ENCODE measurements around the gene PTAR1.

DNA sequence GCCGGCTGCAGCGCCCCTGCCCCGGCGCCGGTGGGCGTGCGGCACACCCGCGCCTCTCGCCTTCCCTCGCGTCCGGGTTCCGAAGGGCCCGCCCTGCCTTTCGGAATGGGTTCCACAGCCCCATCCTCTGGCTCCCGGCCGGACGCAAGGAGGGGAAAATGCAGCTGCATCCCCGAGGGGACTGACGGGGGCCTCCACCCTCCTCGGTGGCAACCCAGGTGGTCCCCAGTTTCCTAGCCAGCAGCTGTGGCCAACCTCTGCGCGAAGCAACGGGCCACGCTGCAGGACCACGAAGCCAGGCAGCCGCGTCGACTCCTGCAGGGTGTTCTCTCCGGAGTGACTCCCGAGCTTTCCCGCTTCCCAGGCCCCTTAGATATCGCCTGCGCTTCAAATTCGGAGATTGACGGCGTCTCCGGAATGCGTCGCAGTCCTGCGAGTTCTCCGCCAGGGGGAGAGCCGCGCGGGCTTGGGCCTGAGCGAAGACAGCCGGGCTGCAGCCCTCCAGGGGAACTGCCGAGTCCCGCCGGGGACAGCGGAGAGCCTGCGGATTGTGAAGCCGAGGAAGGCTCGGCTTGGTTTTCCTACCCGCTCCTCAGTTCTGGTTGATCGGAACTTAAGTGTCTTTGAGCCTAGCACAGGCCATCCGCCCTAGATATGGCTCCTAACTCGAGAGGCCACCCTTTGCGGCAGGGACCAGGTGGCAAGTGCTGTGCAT, 87.1 kb downstream of the PTAR1 start:
- TF ChIP-seq PKNOX1 (IDR thresholded peaks at IDR 0.05) (peak; percentile 82), TARDBP (IDR thresholded peaks at IDR 0.05) (no peak), SP1 (IDR thresholded peaks at IDR 0.05) (no peak), ELF4 (IDR thresholded peaks at IDR 0.05) (no peak), L3MBTL2 (conservative IDR thresholded peaks at IDR 0.05) (peak; percentile 93), FOXK2 (IDR thresholded peaks at IDR 0.05) (no peak), SUZ12 (IDR thresholded peaks at IDR 0.05) (no peak), BHLHE40 (IDR thresholded peaks at IDR 0.05; ENCODE audit: borderline replicate concordance) (no peak), FOXM1 (IDR thresholded peaks at IDR 0.05; ENCODE audit: borderline replicate concordance) (no peak), NFRKB (IDR thresholded peaks at IDR 0.05) (no peak)
